ENCODE data around the gene COL26A1. TPM values are rescaled to one million over a fixed set of nuclear protein-coding genes. Genes with fewer than 3 reads are reported as not detected.

Gene COL26A1
- polyA plus RNA-seq, 1 donor from 2014 or later = 36.6 TPM

GRCh38 chr7:101457001-101457750, 94.5 kb downstream of the COL26A1 start:
- Histone ChIP-seq H3K27ac (ENCODE audit: low read length) (no peak overlapping the region), H3K4me3 (ENCODE audit: low read length) (no peak overlapping the region), H3K9me3 (ENCODE audit: low read length) (no peaks in the 10 kb centered on the region), H3K9me2 (ENCODE audit: insufficient read depth, low read length) (no peaks in the 10 kb centered on the region), H3F3A (ENCODE audit: insufficient read depth, low read length, poor library complexity, severe bottlenecking) (no peaks in the 10 kb centered on the region), H2AFZ (ENCODE audit: low read depth, low read length) (no peak overlapping the region), H3K36me3 (ENCODE audit: insufficient read depth, low read length) (no peaks in the 10 kb centered on the region), H3K4me2 (ENCODE audit: low read length) (no peak overlapping the region), H3K9ac (ENCODE audit: low read length) (no peak overlapping the region), H4K20me1 (ENCODE audit: insufficient read depth) (no peaks in the 10 kb centered on the region), H3K79me2 (replicated peaks; ENCODE audit: insufficient read depth, low read length) (no peaks in the 10 kb centered on the region), H3K27me3 (ENCODE audit: insufficient read depth, low read depth, low read length) (no peaks in the 10 kb centered on the region)
- TF ChIP-seq POLR2AphosphoS5 (IDR thresholded peaks at IDR 0.05) = no peak
- no peak for TF ChIP-seq REST (IDR thresholded peaks at IDR 0.05; ENCODE audit: borderline replicate concordance)
- no peak for TF ChIP-seq EZH2 (IDR thresholded peaks at IDR 0.05; ENCODE audit: borderline replicate concordance, insufficient read depth, low read length, poor library complexity, severe bottlenecking)
- no peak for TF ChIP-seq EP300 (conservative IDR thresholded peaks at IDR 0.05; ENCODE audit: poor library complexity, severe bottlenecking)
- no peak for TF ChIP-seq RAD21 (conservative IDR thresholded peaks at IDR 0.05)
- no peak for TF ChIP-seq TAF1 (IDR thresholded peaks at IDR 0.05; ENCODE audit: low read depth)
- TF ChIP-seq CTCF (IDR thresholded peaks at IDR 0.05; ENCODE audit: poor library complexity, severe bottlenecking) = no peak
- TF ChIP-seq MXI1 (conservative IDR thresholded peaks at IDR 0.05; ENCODE audit: poor library complexity, severe bottlenecking) = no peak
- TF ChIP-seq SMC3 (conservative IDR thresholded peaks at IDR 0.05; ENCODE audit: poor library complexity) = no peak

GRCh38 chr7:101465131-101465530, 102.5 kb downstream of the COL26A1 start:
- no peak for TF ChIP-seq REST (IDR thresholded peaks at IDR 0.05; ENCODE audit: borderline replicate concordance)
- TF ChIP-seq SMC3 (conservative IDR thresholded peaks at IDR 0.05; ENCODE audit: poor library complexity) = no peak
- no peak for TF ChIP-seq CTCF (IDR thresholded peaks at IDR 0.05; ENCODE audit: poor library complexity, severe bottlenecking)
- no peak for TF ChIP-seq EZH2 (IDR thresholded peaks at IDR 0.05; ENCODE audit: borderline replicate concordance, insufficient read depth, low read length, poor library complexity, severe bottlenecking)
- no peak for TF ChIP-seq RAD21 (conservative IDR thresholded peaks at IDR 0.05)
- no peak for TF ChIP-seq MXI1 (conservative IDR thresholded peaks at IDR 0.05; ENCODE audit: poor library complexity, severe bottlenecking)
- TF ChIP-seq POLR2AphosphoS5 (IDR thresholded peaks at IDR 0.05) = no peak
- TF ChIP-seq EP300 (conservative IDR thresholded peaks at IDR 0.05; ENCODE audit: poor library complexity, severe bottlenecking) = no peak
- no peak for TF ChIP-seq TAF1 (IDR thresholded peaks at IDR 0.05; ENCODE audit: low read depth)
- H3K27ac ChIP-seq (ENCODE audit: low read length) = no peak overlapping the region
- H3K27me3 ChIP-seq (ENCODE audit: insufficient read depth, low read depth, low read length) = no peaks in the 10 kb centered on the region
- H4K20me1 ChIP-seq (ENCODE audit: insufficient read depth) = no peaks in the 10 kb centered on the region
- H3K4me3 ChIP-seq (ENCODE audit: low read length) = no peak overlapping the region
- H2AFZ ChIP-seq (ENCODE audit: low read depth, low read length) = no peak overlapping the region
- H3K9me3 ChIP-seq (ENCODE audit: low read length) = no peaks in the 10 kb centered on the region
- no peak overlapping the region for H3K4me2 ChIP-seq (ENCODE audit: low read length)
- no peaks in the 10 kb centered on the region for H3K9me2 ChIP-seq (ENCODE audit: insufficient read depth, low read length)
- H3F3A ChIP-seq (ENCODE audit: insufficient read depth, low read length, poor library complexity, severe bottlenecking) = no peaks in the 10 kb centered on the region
- no peaks in the 10 kb centered on the region for H3K36me3 ChIP-seq (ENCODE audit: insufficient read depth, low read length)
- no peaks in the 10 kb centered on the region for H3K79me2 ChIP-seq (replicated peaks; ENCODE audit: insufficient read depth, low read length)
- H3K9ac ChIP-seq (ENCODE audit: low read length) = no peak overlapping the region

All from neural cell (in vitro differentiated cells).